SU-DHL-6 (cell line): ENCODE data around the gene TBC1D1.

ENCODE experiments used
- H2AFZ ChIP-seq: fragments of 200-600 bp; sonication (generic); 2 replicates; pipeline ENCODE4 v1.6.1; 2014; ENCODE audit warnings: low read depth, mild to moderate bottlenecking, moderate library complexity, mixed read lengths, antibody characterized with exemption, low read length; ENCODE audit not compliant: severe bottlenecking
- H3F3A ChIP-seq: fragments of 200-600 bp; shearing (Covaris generic); 2 replicates; pipeline ENCODE4 v1.6.0; 2016; ENCODE audit warnings: antibody characterized with exemption, mild to moderate bottlenecking; ENCODE audit not compliant: insufficient read depth
- H3K27ac ChIP-seq: fragments of 200-600 bp; sonication (generic); 2 replicates; pipeline ENCODE4 v1.5.1; 2016; ENCODE audit warnings: low read depth, mild to moderate bottlenecking, low read length, moderate library complexity, mixed read lengths
- H3K27me3 ChIP-seq: fragments of 200-600 bp; sonication (generic), shearing (Covaris generic); 2 replicates; pipeline ENCODE4 v1.6.0; 2014; ENCODE audit warnings: mild to moderate bottlenecking, low read length
- H3K36me3 ChIP-seq: fragments of 200-600 bp; sonication (generic); 2 replicates; pipeline ENCODE4 v1.6.1; 2014; ENCODE audit warnings: mild to moderate bottlenecking, low read length, mixed read lengths
- H3K4me2 ChIP-seq: fragments of 300-600, 200-600 bp; shearing (Covaris generic), sonication (generic); 2 replicates; pipeline ENCODE4 v1.6.0; 2014; ENCODE audit warnings: low read length, low read depth, mild to moderate bottlenecking; ENCODE audit not compliant: poor library complexity, severe bottlenecking
- H3K4me3 ChIP-seq: fragments of 200-600 bp; sonication (generic); 2 replicates; pipeline ENCODE4 v1.5.1; 2014; ENCODE audit warnings: antibody characterized with exemption, low read length, mild to moderate bottlenecking, mixed read lengths; ENCODE audit not compliant: insufficient read depth, poor library complexity, severe bottlenecking
- H3K79me2 ChIP-seq: fragments of 200-600 bp; sonication (generic); 2 replicates; pipeline ENCODE4 v1.6.1; 2014; ENCODE audit warnings: mild to moderate bottlenecking, low read length, moderate library complexity; ENCODE audit not compliant: insufficient read depth
- H3K9ac ChIP-seq: fragments of 200-600 bp; sonication (generic); 2 replicates; pipeline ENCODE4 v1.7.0; 2014; ENCODE audit warnings: mild to moderate bottlenecking, low read length
- H3K9me2 ChIP-seq: fragments of 200-600 bp; sonication (generic); replicated peaks from 2 replicates; pipeline ENCODE4 v1.6.1; 2014; ENCODE audit warnings: low read length; ENCODE audit not compliant: insufficient read depth
- H3K9me3 ChIP-seq: fragments of 200-600 bp; sonication (generic); 2 replicates; pipeline ENCODE4 v1.6.1; 2014; ENCODE audit warnings: low read length, mixed read lengths; ENCODE audit not compliant: insufficient read depth
- H4K20me1 ChIP-seq: fragments of 200-600 bp; sonication (generic); 2 replicates; pipeline ENCODE4 v1.6.1; 2014; ENCODE audit warnings: low read depth, mild to moderate bottlenecking, antibody characterized with exemption, low read length, moderate library complexity, mixed read lengths
- EZH2phosphoT487 ChIP-seq: fragments of 200-600 bp; sonication (generic), shearing (Covaris generic); conservative IDR thresholded peaks from 2 replicates; pipeline ENCODE4 v1.6.1; 2018; ENCODE audit warnings: mild to moderate bottlenecking, antibody characterized with exemption, low read length, moderate library complexity, mixed read lengths
- TF ChIP-seq, protein P1 (sequence below): fragments of 200-600 bp; sonication (generic); IDR thresholded peaks from one replicate; pipeline ENCODE4 v1.5.1; 2017; ENCODE audit warnings: antibody characterized with exemption, mild to moderate bottlenecking, low read length, moderate library complexity; ENCODE audit not compliant: insufficient read depth, poor library complexity, severe bottlenecking

Gene TBC1D1

DNA sequence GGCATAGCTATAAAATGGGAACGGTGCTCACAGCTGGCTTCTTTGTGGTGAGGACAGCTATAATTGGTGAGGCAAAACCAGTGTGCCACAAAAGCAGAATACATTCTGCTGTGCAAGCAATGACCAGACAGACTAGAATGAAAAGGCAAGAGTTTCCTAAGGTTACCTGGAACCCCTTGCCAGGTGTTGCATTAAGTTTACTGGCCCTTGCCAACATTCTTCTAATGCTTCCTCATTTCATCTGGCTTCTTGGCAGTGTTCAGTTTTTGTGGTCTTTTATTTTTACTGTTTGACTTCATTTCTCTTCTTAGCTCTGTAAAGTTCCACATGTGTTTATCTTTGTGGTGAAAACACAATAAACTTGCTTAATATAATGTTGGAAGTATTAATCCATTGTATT lies 200.8 kb downstream of the TBC1D1 start:
- no peaks in the 10 kb centered on the region for H4K20me1 ChIP-seq
- H3K79me2 ChIP-seq, result no peaks in the 10 kb centered on the region
- H2AFZ ChIP-seq, result no peak overlapping the region
- H3K27me3 ChIP-seq, result no peaks in the 10 kb centered on the region
- no peak overlapping the region for H3K9ac ChIP-seq
- H3K27ac ChIP-seq, result no peak overlapping the region
- H3K4me2 ChIP-seq, result no peak overlapping the region
- TF ChIP-seq, protein P1, sequence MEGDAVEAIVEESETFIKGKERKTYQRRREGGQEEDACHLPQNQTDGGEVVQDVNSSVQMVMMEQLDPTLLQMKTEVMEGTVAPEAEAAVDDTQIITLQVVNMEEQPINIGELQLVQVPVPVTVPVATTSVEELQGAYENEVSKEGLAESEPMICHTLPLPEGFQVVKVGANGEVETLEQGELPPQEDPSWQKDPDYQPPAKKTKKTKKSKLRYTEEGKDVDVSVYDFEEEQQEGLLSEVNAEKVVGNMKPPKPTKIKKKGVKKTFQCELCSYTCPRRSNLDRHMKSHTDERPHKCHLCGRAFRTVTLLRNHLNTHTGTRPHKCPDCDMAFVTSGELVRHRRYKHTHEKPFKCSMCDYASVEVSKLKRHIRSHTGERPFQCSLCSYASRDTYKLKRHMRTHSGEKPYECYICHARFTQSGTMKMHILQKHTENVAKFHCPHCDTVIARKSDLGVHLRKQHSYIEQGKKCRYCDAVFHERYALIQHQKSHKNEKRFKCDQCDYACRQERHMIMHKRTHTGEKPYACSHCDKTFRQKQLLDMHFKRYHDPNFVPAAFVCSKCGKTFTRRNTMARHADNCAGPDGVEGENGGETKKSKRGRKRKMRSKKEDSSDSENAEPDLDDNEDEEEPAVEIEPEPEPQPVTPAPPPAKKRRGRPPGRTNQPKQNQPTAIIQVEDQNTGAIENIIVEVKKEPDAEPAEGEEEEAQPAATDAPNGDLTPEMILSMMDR, result no peak
- TF ChIP-seq EZH2phosphoT487, result no peak
- peaks cover 6% of the 10 kb centered on the region; the same call in 1 of the 2 replicates for H3K36me3 ChIP-seq
- H3K4me3 ChIP-seq, result no peak overlapping the region
- H3K9me2 ChIP-seq, result no peaks in the 10 kb centered on the region
- no peaks in the 10 kb centered on the region for H3F3A ChIP-seq
- H3K9me3 ChIP-seq, result no peaks in the 10 kb centered on the region

DNA sequence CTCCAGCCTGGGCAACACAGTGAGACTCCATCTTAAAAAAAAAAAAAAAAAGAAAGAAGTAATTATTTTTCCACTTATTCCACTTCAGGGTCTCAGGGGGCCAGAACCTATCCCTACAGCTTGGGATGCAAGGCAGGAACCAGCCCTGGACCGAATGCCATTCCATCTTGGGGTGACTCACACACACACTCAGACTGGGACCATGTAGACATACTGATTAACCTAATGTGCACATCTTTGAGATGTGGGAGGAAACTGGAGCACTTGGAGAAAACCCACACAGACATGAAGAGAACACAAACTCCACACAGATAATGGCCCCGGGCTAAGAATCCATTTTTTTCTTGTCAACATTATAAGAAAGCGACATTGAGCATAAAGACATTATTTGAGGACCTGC lies 201.8 kb downstream of the TBC1D1 start:
- Histone ChIP-seq H2AFZ (no peak overlapping the region), H3K4me3 (no peak overlapping the region), H3K79me2 (no peaks in the 10 kb centered on the region), H3K4me2 (no peak overlapping the region), H3K9ac (no peak overlapping the region), H3F3A (no peaks in the 10 kb centered on the region), H3K9me2 (no peaks in the 10 kb centered on the region), H4K20me1 (no peaks in the 10 kb centered on the region), H3K36me3 (peaks cover 6% of the 10 kb centered on the region; the same call in 1 of the 2 replicates), H3K9me3 (no peaks in the 10 kb centered on the region), H3K27ac (no peak overlapping the region), H3K27me3 (no peaks in the 10 kb centered on the region)
- TF ChIP-seq, protein P1, result no peak
- TF ChIP-seq EZH2phosphoT487, result no peak

DNA sequence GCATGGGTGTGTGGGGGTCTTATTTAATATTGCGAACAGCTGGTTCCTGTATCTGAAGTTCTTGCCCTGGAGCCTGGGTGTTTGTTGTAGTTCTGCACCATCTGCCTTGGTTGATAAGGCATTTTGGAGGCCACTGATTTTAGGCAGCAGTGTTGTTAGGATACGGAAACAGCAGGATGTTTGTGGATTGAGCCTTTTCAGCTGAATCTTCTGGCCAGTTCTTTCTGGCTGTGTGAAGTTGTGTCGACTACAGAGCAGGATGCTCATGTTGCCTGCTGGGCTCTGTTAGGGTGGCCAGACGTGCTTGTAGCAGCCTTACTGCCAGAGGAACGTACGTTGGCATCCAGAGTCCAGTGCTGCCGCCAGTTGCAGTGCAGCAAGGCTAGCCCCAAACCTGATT lies 203.5 kb downstream of the TBC1D1 start:
- H3K4me3 ChIP-seq, result no peak overlapping the region
- peaks cover 6% of the 10 kb centered on the region; the same call in 1 of the 2 replicates for H3K36me3 ChIP-seq
- no peak overlapping the region for H3K4me2 ChIP-seq
- TF ChIP-seq, protein P1, result no peak
- no peak for TF ChIP-seq EZH2phosphoT487
- no peak overlapping the region for H3K27ac ChIP-seq
- H4K20me1 ChIP-seq, result no peaks in the 10 kb centered on the region
- no peaks in the 10 kb centered on the region for H3K9me3 ChIP-seq
- H3K9ac ChIP-seq, result no peak overlapping the region
- no peaks in the 10 kb centered on the region for H3K27me3 ChIP-seq
- H3K79me2 ChIP-seq, result no peaks in the 10 kb centered on the region
- H3K9me2 ChIP-seq, result no peaks in the 10 kb centered on the region
- no peak overlapping the region for H2AFZ ChIP-seq
- H3F3A ChIP-seq, result no peaks in the 10 kb centered on the region
